ENCODE measurements around the gene ETV4.

The ETV4 gene

GRCh38 chr17:43587647-43588046, 41.5 kb upstream of the ETV4 start:
- H3K27ac ChIP-seq (replicated peaks), result no peak overlapping the region
- no peak for DNase-seq (ENCODE audit: low read depth in 1 of 2, low spot score in 1 of 2)
- H3K27me3 ChIP-seq (ENCODE audit: insufficient read depth, poor library complexity, severe bottlenecking), result no peaks in the 10 kb centered on the region
- H3K4me3 ChIP-seq (replicated peaks; ENCODE audit: insufficient read depth, low read length), result no peak overlapping the region
- TF ChIP-seq CTCF (IDR thresholded peaks at IDR 0.05; ENCODE audit: insufficient read depth, low read length) (no peak), GABPA (IDR thresholded peaks at IDR 0.05; ENCODE audit: low read depth) (no peak), SPI1 (IDR thresholded peaks at IDR 0.05; ENCODE audit: borderline replicate concordance, low read depth) (no peak), POLR2AphosphoS5 (IDR thresholded peaks at IDR 0.05; ENCODE audit: low read depth) (no peak)
- TF ChIP-seq, protein P1, sequence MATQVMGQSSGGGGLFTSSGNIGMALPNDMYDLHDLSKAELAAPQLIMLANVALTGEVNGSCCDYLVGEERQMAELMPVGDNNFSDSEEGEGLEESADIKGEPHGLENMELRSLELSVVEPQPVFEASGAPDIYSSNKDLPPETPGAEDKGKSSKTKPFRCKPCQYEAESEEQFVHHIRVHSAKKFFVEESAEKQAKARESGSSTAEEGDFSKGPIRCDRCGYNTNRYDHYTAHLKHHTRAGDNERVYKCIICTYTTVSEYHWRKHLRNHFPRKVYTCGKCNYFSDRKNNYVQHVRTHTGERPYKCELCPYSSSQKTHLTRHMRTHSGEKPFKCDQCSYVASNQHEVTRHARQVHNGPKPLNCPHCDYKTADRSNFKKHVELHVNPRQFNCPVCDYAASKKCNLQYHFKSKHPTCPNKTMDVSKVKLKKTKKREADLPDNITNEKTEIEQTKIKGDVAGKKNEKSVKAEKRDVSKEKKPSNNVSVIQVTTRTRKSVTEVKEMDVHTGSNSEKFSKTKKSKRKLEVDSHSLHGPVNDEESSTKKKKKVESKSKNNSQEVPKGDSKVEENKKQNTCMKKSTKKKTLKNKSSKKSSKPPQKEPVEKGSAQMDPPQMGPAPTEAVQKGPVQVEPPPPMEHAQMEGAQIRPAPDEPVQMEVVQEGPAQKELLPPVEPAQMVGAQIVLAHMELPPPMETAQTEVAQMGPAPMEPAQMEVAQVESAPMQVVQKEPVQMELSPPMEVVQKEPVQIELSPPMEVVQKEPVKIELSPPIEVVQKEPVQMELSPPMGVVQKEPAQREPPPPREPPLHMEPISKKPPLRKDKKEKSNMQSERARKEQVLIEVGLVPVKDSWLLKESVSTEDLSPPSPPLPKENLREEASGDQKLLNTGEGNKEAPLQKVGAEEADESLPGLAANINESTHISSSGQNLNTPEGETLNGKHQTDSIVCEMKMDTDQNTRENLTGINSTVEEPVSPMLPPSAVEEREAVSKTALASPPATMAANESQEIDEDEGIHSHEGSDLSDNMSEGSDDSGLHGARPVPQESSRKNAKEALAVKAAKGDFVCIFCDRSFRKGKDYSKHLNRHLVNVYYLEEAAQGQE (IDR thresholded peaks at IDR 0.05; ENCODE audit: insufficient replicate concordance, low read depth), result no peak

- no peak overlapping the region for H3K4me3 ChIP-seq (replicated peaks; ENCODE audit: insufficient read depth, low read length)
- H3K27me3 ChIP-seq (ENCODE audit: insufficient read depth, poor library complexity, severe bottlenecking), result no peaks in the 10 kb centered on the region
- DNase-seq (ENCODE audit: low read depth in 1 of 2, low spot score in 1 of 2), result no peak
- TF ChIP-seq SPI1 (IDR thresholded peaks at IDR 0.05; ENCODE audit: borderline replicate concordance, low read depth) (no peak), CTCF (IDR thresholded peaks at IDR 0.05; ENCODE audit: insufficient read depth, low read length) (no peak), GABPA (IDR thresholded peaks at IDR 0.05; ENCODE audit: low read depth) (no peak), POLR2AphosphoS5 (IDR thresholded peaks at IDR 0.05; ENCODE audit: low read depth) (no peak)
- TF ChIP-seq, protein P1 (IDR thresholded peaks at IDR 0.05; ENCODE audit: insufficient replicate concordance, low read depth), result no peak
- no peak overlapping the region for H3K27ac ChIP-seq (replicated peaks)
Measured at GRCh38 chr17:43584666-43585102, 38.5 kb upstream of the ETV4 start.

DNA sequence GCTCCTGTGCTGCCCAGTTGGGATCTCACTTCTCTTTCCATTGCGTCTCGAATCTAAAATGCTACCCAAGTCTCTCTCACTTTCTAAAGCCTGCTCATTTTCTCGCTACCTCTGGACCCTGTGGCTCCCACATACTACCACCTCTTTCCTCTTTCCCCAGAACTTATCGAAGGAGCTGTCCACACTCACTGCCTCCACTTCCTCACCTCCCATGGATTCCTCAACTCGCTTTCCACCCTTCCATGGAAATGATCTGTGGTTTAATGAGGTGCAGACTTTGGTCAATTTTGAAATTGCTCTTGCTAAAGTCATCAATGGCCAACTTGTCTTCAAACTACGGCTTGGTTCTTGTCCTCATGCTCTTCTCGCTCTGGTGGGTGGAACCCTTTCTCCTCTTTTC, 37.2 kb upstream of the ETV4 start:
- H3K27me3 ChIP-seq (ENCODE audit: insufficient read depth, poor library complexity, severe bottlenecking), result no peaks in the 10 kb centered on the region

More for the DNA sequence above, 37.2 kb upstream of the ETV4 start:
- DNase-seq (ENCODE audit: low read depth in 1 of 2, low spot score in 1 of 2), result no peak
- TF ChIP-seq SPI1 (IDR thresholded peaks at IDR 0.05; ENCODE audit: borderline replicate concordance, low read depth) (no peak), POLR2AphosphoS5 (IDR thresholded peaks at IDR 0.05; ENCODE audit: low read depth) (no peak), GABPA (IDR thresholded peaks at IDR 0.05; ENCODE audit: low read depth) (no peak), CTCF (IDR thresholded peaks at IDR 0.05; ENCODE audit: insufficient read depth, low read length) (no peak)
- TF ChIP-seq, protein P1 (IDR thresholded peaks at IDR 0.05; ENCODE audit: insufficient replicate concordance, low read depth), result no peak
- Histone ChIP-seq H3K4me3 (replicated peaks; ENCODE audit: insufficient read depth, low read length) (no peak overlapping the region), H3K27ac (replicated peaks) (no peak overlapping the region)
